ENCODE measurements around the gene GAS1.
A peak's percentile ranks its signal among the peaks of the same experiment; 100 is the strongest.

GAS1 gene

DNA sequence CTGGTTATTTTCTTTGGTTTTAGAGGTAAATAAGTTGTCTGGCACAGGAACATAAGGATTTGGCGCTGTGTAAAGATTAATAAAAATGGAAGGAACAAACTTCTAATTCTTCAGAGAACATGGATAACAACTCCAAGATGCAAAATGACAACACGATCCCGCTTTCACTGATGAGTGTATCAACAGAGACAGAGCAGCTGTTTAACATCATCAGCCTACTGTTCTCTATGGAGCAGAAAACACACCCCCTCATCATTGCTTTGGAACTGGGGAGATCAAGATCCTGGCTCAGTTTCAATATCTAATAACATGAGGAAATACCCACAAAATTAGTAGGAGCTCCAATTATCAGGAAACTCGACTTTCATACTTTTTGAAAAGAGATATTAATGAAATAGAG is 8.3 kb upstream of the GAS1 start:
- Histone ChIP-seq H3K9me3 (replicated peaks in 1 of 2; ENCODE audit: control insufficient read depth in 2 of 2, insufficient read depth in 1 of 2, low read depth in 1 of 2, low read length in 2 of 2) (peaks cover 0 to 4% of the 10 kb centered on the region in 2 donors), H3K18ac (ENCODE audit: low read length) (no peak overlapping the region), H3K79me1 (ENCODE audit: low read depth, low read length) (no peaks in the 10 kb centered on the region), H3K23ac (ENCODE audit: low read depth, low read length, poor library complexity) (no peak overlapping the region), H2BK5ac (ENCODE audit: low read length) (no peak overlapping the region), H3K36me3 (replicated peaks in 1 of 2; ENCODE audit: control insufficient read depth in 2 of 2, insufficient read depth in 2 of 2, low read length in 2 of 2) (no peaks in the 10 kb centered on the region), H3K27ac (replicated peaks; ENCODE audit: low read length) (no peak overlapping the region), H2AK5ac (ENCODE audit: low read depth, low read length) (no peak overlapping the region), H3K27me3 (ENCODE audit: control insufficient read depth in 3 of 3, insufficient read depth in 3 of 3, low read depth in 1 of 3, low read length in 3 of 3) (peaks cover 0 to 3% (median 0%) of the 10 kb centered on the region in 3 experiments), H3K4me2 (ENCODE audit: insufficient read depth, low read length, poor library complexity, severe bottlenecking) (no peak overlapping the region), H3K4ac (ENCODE audit: low read length) (no peak overlapping the region), H2AFZ (ENCODE audit: low read length) (no peak overlapping the region), H2BK12ac (ENCODE audit: low read length) (no peak overlapping the region), H3K4me3 (ENCODE audit: low read length in 2 of 2) (no peak overlapping the region), H4K8ac (ENCODE audit: low read depth, low read length) (no peak overlapping the region), H2BK15ac (ENCODE audit: low read length) (no peak overlapping the region), H3K14ac (ENCODE audit: low read length) (no peak overlapping the region), H4K91ac (ENCODE audit: low read depth, low read length, poor library complexity) (no peak overlapping the region), H3K4me1 (ENCODE audit: control insufficient read depth in 2 of 2, insufficient read depth in 1 of 2, low read depth in 1 of 2, low read length in 2 of 2) (peaks cover 0 to 2% of the 10 kb centered on the region in 2 donors), H3K9ac (ENCODE audit: low read depth, low read length, poor library complexity) (no peak overlapping the region), H2BK120ac (ENCODE audit: low read depth, low read length) (no peak overlapping the region)
- no peak for DNase-seq (ENCODE audit: low spot score)
- no CpG with 5 or more reads among the region's 4 CpGs for WGBS, 2 donors (ENCODE audit: extremely low coverage in 2 of 2, insufficient read length in 2 of 2, insufficient replicate concordance in 1 of 2)

GRCh38 chr9:86955042-86955441 is 7.7 kb upstream of the GAS1 start:
- no peak overlapping the region for H3K9ac ChIP-seq (ENCODE audit: low read depth, low read length, poor library complexity)

DNA sequence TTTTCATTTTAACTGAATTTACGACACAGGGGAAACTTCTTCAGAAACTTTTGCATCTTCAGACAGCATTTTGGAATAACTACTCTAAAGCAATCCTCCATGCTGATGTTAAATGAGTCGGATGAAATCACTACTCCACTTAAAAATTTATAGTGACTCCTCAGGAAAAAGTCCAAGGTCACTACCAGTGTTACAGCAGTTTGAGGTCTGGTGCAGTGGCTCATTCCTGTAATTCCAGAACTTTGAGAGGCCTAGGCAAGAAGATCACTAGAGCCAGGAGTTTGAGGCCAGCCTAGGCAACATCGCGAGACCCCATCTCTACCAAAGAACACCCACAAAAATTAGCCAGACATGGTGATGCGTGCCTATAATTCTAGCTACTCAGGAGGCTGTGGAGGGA is 5.9 kb upstream of the GAS1 start:
- no peak overlapping the region for H2BK12ac ChIP-seq (ENCODE audit: low read length)
- no peak overlapping the region for H2BK120ac ChIP-seq (ENCODE audit: low read depth, low read length)
- H3K27ac ChIP-seq (replicated peaks; ENCODE audit: low read length): no peak overlapping the region
- H3K23ac ChIP-seq (ENCODE audit: low read depth, low read length, poor library complexity): no peak overlapping the region
- no peak overlapping the region for H3K18ac ChIP-seq (ENCODE audit: low read length)
- no peak overlapping the region for H3K4ac ChIP-seq (ENCODE audit: low read length)
- peaks cover 0 to 14% (median 0%) of the 10 kb centered on the region in 3 experiments for H3K27me3 ChIP-seq (ENCODE audit: control insufficient read depth in 3 of 3, insufficient read depth in 3 of 3, low read depth in 1 of 3, low read length in 3 of 3)
- no peak overlapping the region for H2AK5ac ChIP-seq (ENCODE audit: low read depth, low read length)
- peaks cover 0 to 4% of the 10 kb centered on the region in 2 donors for H3K9me3 ChIP-seq (replicated peaks in 1 of 2; ENCODE audit: control insufficient read depth in 2 of 2, insufficient read depth in 1 of 2, low read depth in 1 of 2, low read length in 2 of 2)
- no peak overlapping the region for H3K4me3 ChIP-seq (ENCODE audit: low read length in 2 of 2)
- no peak overlapping the region for H4K8ac ChIP-seq (ENCODE audit: low read depth, low read length)
- H4K91ac ChIP-seq (ENCODE audit: low read depth, low read length, poor library complexity): no peak overlapping the region
- no peaks in the 10 kb centered on the region for H3K36me3 ChIP-seq (replicated peaks in 1 of 2; ENCODE audit: control insufficient read depth in 2 of 2, insufficient read depth in 2 of 2, low read length in 2 of 2)
- H3K14ac ChIP-seq (ENCODE audit: low read length): no peak overlapping the region
- H3K4me1 ChIP-seq (ENCODE audit: control insufficient read depth in 2 of 2, insufficient read depth in 1 of 2, low read depth in 1 of 2, low read length in 2 of 2): peaks cover 0 to 4% of the 10 kb centered on the region in 2 donors
- no peak overlapping the region for H3K4me2 ChIP-seq (ENCODE audit: insufficient read depth, low read length, poor library complexity, severe bottlenecking)
- no peak overlapping the region for H2BK5ac ChIP-seq (ENCODE audit: low read length)
- H3K9ac ChIP-seq (ENCODE audit: low read depth, low read length, poor library complexity): no peak overlapping the region
- H2AFZ ChIP-seq (ENCODE audit: low read length): no peak overlapping the region
- no peak overlapping the region for H2BK15ac ChIP-seq (ENCODE audit: low read length)
- DNase-seq (ENCODE audit: low spot score): no peak
- H3K79me1 ChIP-seq (ENCODE audit: low read depth, low read length): no peaks in the 10 kb centered on the region
- no CpG with 5 or more reads among the region's 5 CpGs for WGBS, 2 donors (ENCODE audit: extremely low coverage in 2 of 2, insufficient read length in 2 of 2, insufficient replicate concordance in 1 of 2)

More at GRCh38 chr9:86955042-86955441, 7.7 kb upstream of the GAS1 start:
- no peaks in the 10 kb centered on the region for H3K79me1 ChIP-seq (ENCODE audit: low read depth, low read length)
- no peak overlapping the region for H3K18ac ChIP-seq (ENCODE audit: low read length)
- H3K4me2 ChIP-seq (ENCODE audit: insufficient read depth, low read length, poor library complexity, severe bottlenecking): no peak overlapping the region
- peaks cover 0 to 5% (median 0%) of the 10 kb centered on the region in 3 experiments for H3K27me3 ChIP-seq (ENCODE audit: control insufficient read depth in 3 of 3, insufficient read depth in 3 of 3, low read depth in 1 of 3, low read length in 3 of 3)
- H3K4ac ChIP-seq (ENCODE audit: low read length): no peak overlapping the region
- no peak overlapping the region for H2BK5ac ChIP-seq (ENCODE audit: low read length)
- no peak overlapping the region for H2AK5ac ChIP-seq (ENCODE audit: low read depth, low read length)
- H2BK12ac ChIP-seq (ENCODE audit: low read length): no peak overlapping the region
- no peak overlapping the region for H3K23ac ChIP-seq (ENCODE audit: low read depth, low read length, poor library complexity)
- peaks cover 0 to 2% of the 10 kb centered on the region in 2 donors for H3K4me1 ChIP-seq (ENCODE audit: control insufficient read depth in 2 of 2, insufficient read depth in 1 of 2, low read depth in 1 of 2, low read length in 2 of 2)
- no CpG with 5 or more reads among the region's 2 CpGs for WGBS, 2 donors (ENCODE audit: extremely low coverage in 2 of 2, insufficient read length in 2 of 2, insufficient replicate concordance in 1 of 2)
- H3K36me3 ChIP-seq (replicated peaks in 1 of 2; ENCODE audit: control insufficient read depth in 2 of 2, insufficient read depth in 2 of 2, low read length in 2 of 2): no peaks in the 10 kb centered on the region
- no peak overlapping the region for H2AFZ ChIP-seq (ENCODE audit: low read length)
- no peak overlapping the region for H2BK15ac ChIP-seq (ENCODE audit: low read length)
- no peak overlapping the region for H3K27ac ChIP-seq (replicated peaks; ENCODE audit: low read length)
- H2BK120ac ChIP-seq (ENCODE audit: low read depth, low read length): no peak overlapping the region
- H4K91ac ChIP-seq (ENCODE audit: low read depth, low read length, poor library complexity): no peak overlapping the region
- H4K8ac ChIP-seq (ENCODE audit: low read depth, low read length): no peak overlapping the region
- DNase-seq (ENCODE audit: low spot score): no peak
- peaks cover 0 to 4% of the 10 kb centered on the region in 2 donors for H3K9me3 ChIP-seq (replicated peaks in 1 of 2; ENCODE audit: control insufficient read depth in 2 of 2, insufficient read depth in 1 of 2, low read depth in 1 of 2, low read length in 2 of 2)
- H3K4me3 ChIP-seq (ENCODE audit: low read length in 2 of 2): no peak overlapping the region
- H3K14ac ChIP-seq (ENCODE audit: low read length): no peak overlapping the region

DNA sequence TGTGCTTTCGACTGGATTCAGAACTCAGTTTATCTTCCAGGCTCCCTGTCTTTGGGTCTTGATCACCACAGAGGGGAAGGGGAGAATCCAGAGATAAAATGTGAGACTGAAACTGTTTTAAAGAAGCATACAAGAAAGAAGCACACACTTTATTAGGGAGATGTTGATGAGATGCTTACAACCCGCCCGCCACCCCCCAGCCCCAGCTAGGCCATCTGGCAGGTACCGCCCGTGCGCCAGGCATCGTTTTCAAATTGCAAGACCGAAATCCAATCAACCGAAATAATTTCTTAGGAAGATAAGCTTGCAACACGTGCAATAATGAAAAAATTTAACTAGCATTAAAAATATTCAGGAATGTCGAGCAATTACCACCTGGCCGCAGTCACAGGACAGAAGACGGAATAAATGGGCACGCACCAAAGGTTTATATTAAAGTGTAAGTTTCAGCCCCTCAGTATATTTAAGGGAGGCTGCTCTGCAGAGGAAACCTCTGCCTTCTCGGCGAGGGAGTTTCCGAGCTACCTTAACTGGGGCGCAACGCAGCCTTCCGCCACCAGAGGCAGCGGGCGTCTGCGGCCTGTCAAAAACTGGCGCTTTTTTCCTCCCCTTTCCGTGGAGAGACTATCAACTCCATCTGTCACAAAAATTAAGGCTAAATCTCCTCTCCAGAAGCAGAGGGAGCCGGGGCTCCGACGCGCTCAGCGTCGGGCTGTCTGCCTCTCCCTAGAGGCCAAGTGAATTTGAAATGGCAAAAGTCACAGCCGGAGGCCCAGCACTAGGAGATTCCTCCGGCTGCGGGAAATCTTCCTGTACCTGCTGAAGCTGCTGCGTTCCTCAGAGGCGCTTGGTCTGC is 996 bp upstream of the GAS1 start:
- no CpG with 5 or more reads among the region's 36 CpGs for WGBS, 2 donors (ENCODE audit: extremely low coverage in 2 of 2, insufficient read length in 2 of 2, insufficient replicate concordance in 1 of 2)
- Histone ChIP-seq H3K27ac (replicated peaks; ENCODE audit: low read length) (peak overlapping the region; percentile 84), H3K4me2 (ENCODE audit: insufficient read depth, low read length, poor library complexity, severe bottlenecking) (peak overlapping the region; percentile 85), H2AFZ (ENCODE audit: low read length) (peak overlapping the region; percentile 90), H3K27me3 (ENCODE audit: control insufficient read depth in 3 of 3, insufficient read depth in 3 of 3, low read depth in 1 of 3, low read length in 3 of 3) (peaks cover 0 to 16% (median 0%) of the 10 kb centered on the region in 3 experiments), H2AK5ac (ENCODE audit: low read depth, low read length) (no peak overlapping the region), H2BK15ac (ENCODE audit: low read length) (no peak overlapping the region), H3K36me3 (replicated peaks in 1 of 2; ENCODE audit: control insufficient read depth in 2 of 2, insufficient read depth in 2 of 2, low read length in 2 of 2) (peaks cover 0 to 1% of the 10 kb centered on the region in 2 donors), H4K91ac (ENCODE audit: low read depth, low read length, poor library complexity) (no peak overlapping the region), H3K4ac (ENCODE audit: low read length) (no peak overlapping the region), H3K79me1 (ENCODE audit: low read depth, low read length) (no peaks in the 10 kb centered on the region), H3K18ac (ENCODE audit: low read length) (no peak overlapping the region), H3K9me3 (replicated peaks in 1 of 2; ENCODE audit: control insufficient read depth in 2 of 2, insufficient read depth in 1 of 2, low read depth in 1 of 2, low read length in 2 of 2) (peaks cover 0 to 4% of the 10 kb centered on the region in 2 donors), H2BK120ac (ENCODE audit: low read depth, low read length) (no peak overlapping the region), H4K8ac (ENCODE audit: low read depth, low read length) (no peak overlapping the region), H3K4me3 (ENCODE audit: low read length in 2 of 2) (peak overlapping the region; percentile 65 to 75), H3K4me1 (ENCODE audit: control insufficient read depth in 2 of 2, insufficient read depth in 1 of 2, low read depth in 1 of 2, low read length in 2 of 2) (peaks cover under 1 to 1% of the 10 kb centered on the region in 2 donors), H2BK12ac (ENCODE audit: low read length) (no peak overlapping the region), H2BK5ac (ENCODE audit: low read length) (no peak overlapping the region), H3K9ac (ENCODE audit: low read depth, low read length, poor library complexity) (peak overlapping the region; percentile 75), H3K23ac (ENCODE audit: low read depth, low read length, poor library complexity) (no peak overlapping the region), H3K14ac (ENCODE audit: low read length) (no peak overlapping the region)
- peak; percentile 73 for DNase-seq (ENCODE audit: low spot score)
